ENCODE results near the gene KIF26B.

- TF ChIP-seq POLR2A (IDR thresholded peaks at IDR 0.05) (no peak), CTCF (IDR thresholded peaks at IDR 0.05) (no peak)
Observed at GRCh38 chr1:245316784-245317183, 162.0 kb downstream of the KIF26B start.

Measured in stomach (tissue), 4 donors.